ENCODE results near the gene JUN. TPM values are rescaled to one million over a fixed set of nuclear protein-coding genes. Genes with fewer than 3 reads are reported as not detected.

JUN gene
- polyA plus RNA-seq, result 10 to 100 TPM; 18.7 to 58.4 (median 18.9) TPM

- peaks cover 38 to 52% of the 10 kb centered on the region in 2 donors for H3K4me1 Mint-ChIP-seq
- no peaks in the 10 kb centered on the region for H3K9me3 Mint-ChIP-seq
- peaks cover 3 to 13% (median 6%) of the 10 kb centered on the region in 3 donors for H3K36me3 Mint-ChIP-seq
- peak within 1 kb of the TSS; percentile 94 to 100 (median 97) for H3K27ac Mint-ChIP-seq
- H3K4me3 Mint-ChIP-seq, result peak within 1 kb of the TSS; percentile 88 to 99 (median 92)
- peak; percentile 97 to 99 (median 97) for DNase-seq
- H3K27me3 Mint-ChIP-seq (ENCODE audit: low read depth in 3 of 3), result peaks cover 34 to 50% (median 38%) of the 10 kb centered on the region in 3 donors
Measured at GRCh38 chr1:58783993-58784757, at the start of gene JUN. Gene JUN, minus strand, starts transcription at chr1:58784047. Its CDS starts 977 bp downstream, at chr1:58783070.

- no peak for DNase-seq
- Mint-ChIP-seq H3K4me3 (no peak overlapping the region), H3K27me3 (ENCODE audit: low read depth in 3 of 3) (peaks cover 0 to 7% (median 6%) of the 10 kb centered on the region in 3 donors), H3K27ac (no peak overlapping the region), H3K4me1 (peaks cover 0 to 2% of the 10 kb centered on the region in 2 donors), H3K9me3 (peaks cover 0 to 5% (median 3%) of the 10 kb centered on the region in 6 donors), H3K36me3 (peaks cover 9 to 18% (median 9%) of the 10 kb centered on the region in 3 donors)
Measured at GRCh38 chr1:58833166-58833565, 49.3 kb upstream of the JUN start.

- Mint-ChIP-seq H3K36me3 (peaks cover 19 to 30% (median 25%) of the 10 kb centered on the region in 3 donors), H3K4me1 (no peaks in the 10 kb centered on the region), H3K27ac (no peak overlapping the region), H3K27me3 (ENCODE audit: low read depth in 3 of 3) (peaks cover 0 to 5% (median 0%) of the 10 kb centered on the region in 3 donors), H3K4me3 (no peak overlapping the region), H3K9me3 (peaks cover 2 to 24% (median 18%) of the 10 kb centered on the region in 6 donors)
- no peak for DNase-seq
Measured at GRCh38 chr1:58830291-58830690, 46.4 kb upstream of the JUN start.

DNA sequence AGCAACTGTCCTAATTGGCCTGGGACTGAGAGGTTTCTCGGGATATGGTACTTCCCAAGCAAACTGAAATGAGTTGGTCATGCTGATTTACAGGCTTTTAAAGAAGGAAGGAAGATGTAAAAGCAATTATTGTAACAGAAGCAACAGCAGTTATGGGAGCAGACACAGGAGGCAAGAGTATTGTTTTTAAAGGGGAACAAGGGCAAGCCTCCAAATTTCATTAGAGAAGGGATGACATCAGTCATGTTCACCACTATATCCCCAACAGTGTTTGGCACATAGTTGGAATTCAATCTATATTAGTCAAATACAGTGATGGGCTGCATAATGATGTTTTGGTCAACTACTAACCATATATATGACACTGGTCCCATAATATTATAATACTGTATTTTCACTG, 46.0 kb upstream of the JUN start:
- DNase-seq, result no peak
- Mint-ChIP-seq H3K4me1 (no peaks in the 10 kb centered on the region), H3K9me3 (peaks cover 2 to 24% (median 18%) of the 10 kb centered on the region in 6 donors), H3K27me3 (ENCODE audit: low read depth in 3 of 3) (peaks cover 0 to 5% (median 0%) of the 10 kb centered on the region in 3 donors), H3K27ac (no peak overlapping the region), H3K4me3 (no peak overlapping the region), H3K36me3 (peaks cover 15 to 26% (median 25%) of the 10 kb centered on the region in 3 donors)

- Mint-ChIP-seq H3K27ac (no peak overlapping the region), H3K9me3 (peaks cover 2 to 24% (median 18%) of the 10 kb centered on the region in 6 donors), H3K4me1 (no peaks in the 10 kb centered on the region), H3K36me3 (peaks cover 15 to 26% (median 25%) of the 10 kb centered on the region in 3 donors), H3K4me3 (no peak overlapping the region), H3K27me3 (ENCODE audit: low read depth in 3 of 3) (peaks cover 0 to 2% (median 0%) of the 10 kb centered on the region in 3 donors)
- no peak for DNase-seq
Measured at GRCh38 chr1:58827298-58827697, 43.5 kb upstream of the JUN start.

DNA sequence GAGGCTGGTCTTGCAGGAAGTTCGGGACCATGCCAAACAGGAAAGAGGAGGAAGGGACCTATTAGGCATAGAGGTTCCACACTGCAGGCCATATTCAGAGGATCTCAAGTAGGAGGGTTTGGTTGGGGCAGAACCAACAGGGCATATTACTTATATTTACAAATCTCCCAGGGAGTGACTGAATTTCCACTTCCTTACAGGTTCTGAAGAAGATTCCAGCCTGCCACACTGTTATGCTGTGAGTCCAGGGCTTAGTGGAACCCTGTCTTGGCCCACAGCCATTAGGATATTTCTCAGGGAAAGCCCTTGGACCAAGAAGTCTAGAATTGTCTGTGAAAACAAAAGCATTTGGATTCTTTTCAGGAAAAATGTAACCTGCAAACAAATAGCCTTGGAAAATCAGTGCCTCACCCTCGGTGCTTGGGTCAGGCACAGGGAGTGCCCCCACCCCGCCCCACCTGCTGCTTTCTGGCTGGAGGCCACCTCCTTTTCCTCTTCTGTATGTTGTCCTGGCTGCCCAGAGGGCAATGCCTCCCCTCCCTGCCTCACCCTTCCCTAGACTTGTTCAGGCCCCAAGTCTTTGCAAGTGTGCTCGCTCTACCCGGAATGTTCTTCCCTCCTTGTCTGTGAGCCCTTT, 41.0 kb upstream of the JUN start:
- Mint-ChIP-seq H3K4me3 (no peak overlapping the region), H3K4me1 (no peaks in the 10 kb centered on the region), H3K27me3 (ENCODE audit: low read depth in 3 of 3) (peaks cover 2 to 3% (median 2%) of the 10 kb centered on the region in 3 donors), H3K27ac (no peak overlapping the region), H3K9me3 (peaks cover 2 to 24% (median 18%) of the 10 kb centered on the region in 6 donors), H3K36me3 (peaks cover 15 to 26% (median 25%) of the 10 kb centered on the region in 3 donors)
- DNase-seq, result no peak

DNA sequence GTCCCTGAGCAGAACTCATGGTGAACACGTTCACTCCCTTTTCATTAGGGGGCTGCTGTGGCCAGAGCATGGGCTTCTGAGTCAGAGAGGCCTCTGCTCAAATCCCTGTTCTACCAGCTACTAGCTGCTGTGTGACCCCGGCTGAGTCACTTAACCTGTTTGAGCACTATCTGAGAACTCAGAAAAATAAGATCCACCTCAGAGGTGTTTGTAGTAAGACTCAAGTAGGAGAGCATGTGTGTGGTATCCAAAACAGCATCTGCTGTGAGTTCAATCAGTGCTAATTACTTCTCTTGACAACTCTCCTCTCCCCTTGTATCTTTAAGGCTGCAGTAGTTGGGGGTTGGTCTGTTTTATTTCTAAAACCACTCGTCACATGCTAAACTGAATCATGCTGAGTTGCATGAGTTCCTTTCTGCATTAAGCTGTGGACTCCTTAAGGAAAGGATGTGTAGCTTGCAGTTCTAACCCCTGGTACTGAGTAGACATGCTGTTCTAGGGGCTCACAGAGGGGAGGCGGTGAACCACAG, 39.7 kb upstream of the JUN start:
- H3K4me3 Mint-ChIP-seq, result no peak overlapping the region
- no peak overlapping the region for H3K27ac Mint-ChIP-seq
- H3K4me1 Mint-ChIP-seq, result no peaks in the 10 kb centered on the region
- H3K27me3 Mint-ChIP-seq (ENCODE audit: low read depth in 3 of 3), result peaks cover 2 to 3% (median 3%) of the 10 kb centered on the region in 3 donors
- peaks cover 2 to 23% (median 17%) of the 10 kb centered on the region in 6 donors for H3K9me3 Mint-ChIP-seq
- DNase-seq, result no peak
- H3K36me3 Mint-ChIP-seq, result peaks cover 14 to 23% (median 21%) of the 10 kb centered on the region in 3 donors

DNA sequence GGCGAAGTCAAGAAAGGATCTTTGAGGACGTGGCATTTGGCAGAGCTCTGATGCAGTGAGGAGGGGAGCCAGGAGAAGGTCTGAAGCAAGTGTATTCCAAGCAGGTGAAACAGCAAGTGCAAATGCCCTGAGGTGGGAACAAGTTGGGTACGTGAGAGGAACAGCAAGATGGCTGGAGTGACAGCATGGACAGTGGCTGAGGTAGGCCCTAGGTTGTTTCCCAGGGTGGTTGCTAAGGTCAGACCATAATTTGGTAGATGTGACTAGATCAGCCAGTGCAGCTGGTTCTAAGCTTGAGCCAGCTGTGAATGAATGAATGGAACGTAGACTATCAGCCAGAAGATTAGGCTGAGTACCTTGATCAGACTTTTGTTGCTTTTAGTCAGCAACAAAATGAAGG, 37.5 kb upstream of the JUN start:
- H3K4me1 Mint-ChIP-seq, result peaks cover 7% of the 10 kb centered on the region in 2 donors
- peaks cover 0 to 5% (median 3%) of the 10 kb centered on the region in 3 donors for H3K36me3 Mint-ChIP-seq
- no peak overlapping the region for H3K4me3 Mint-ChIP-seq
- peaks cover 2 to 3% (median 3%) of the 10 kb centered on the region in 3 donors for H3K27me3 Mint-ChIP-seq (ENCODE audit: low read depth in 3 of 3)
- peak overlapping the region in 2 of 6 donors; percentile 25 to 67 for H3K27ac Mint-ChIP-seq
- peaks cover 0 to 4% (median 0%) of the 10 kb centered on the region in 6 donors for H3K9me3 Mint-ChIP-seq
- no peak for DNase-seq

GRCh38 chr1:58818976-58819375, 35.1 kb upstream of the JUN start:
- peaks cover 3 to 20% (median 5%) of the 10 kb centered on the region in 3 donors for H3K27me3 Mint-ChIP-seq (ENCODE audit: low read depth in 3 of 3)
- no peaks in the 10 kb centered on the region for H3K36me3 Mint-ChIP-seq
- no peak overlapping the region for H3K27ac Mint-ChIP-seq
- peaks cover 24 to 30% of the 10 kb centered on the region in 2 donors for H3K4me1 Mint-ChIP-seq
- DNase-seq, result no peak
- no peak overlapping the region for H3K4me3 Mint-ChIP-seq
- no peaks in the 10 kb centered on the region for H3K9me3 Mint-ChIP-seq

DNA sequence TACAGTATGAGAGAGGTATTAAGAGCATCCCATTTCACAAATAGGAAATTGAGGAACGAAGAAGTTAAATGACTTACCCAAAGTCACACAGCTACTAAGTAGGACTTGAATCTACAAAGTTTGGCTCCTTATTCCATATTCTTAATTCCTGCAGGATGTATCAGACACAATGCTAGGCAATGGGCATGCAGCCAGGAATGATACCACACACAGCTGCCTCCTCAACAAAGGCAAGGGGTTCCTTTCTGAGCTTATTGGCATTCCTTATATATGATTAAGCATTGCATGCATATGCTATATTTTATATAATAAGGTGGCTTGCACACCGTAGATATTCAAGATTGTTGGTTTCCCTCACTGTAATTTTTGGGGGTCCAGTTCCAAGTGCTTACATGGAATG, 34.2 kb upstream of the JUN start:
- Mint-ChIP-seq H3K4me3 (no peak overlapping the region), H3K27ac (peak overlapping the region in 1 of 6 donors; percentile 57), H3K36me3 (no peaks in the 10 kb centered on the region), H3K4me1 (peaks cover 33 to 39% of the 10 kb centered on the region in 2 donors), H3K9me3 (no peaks in the 10 kb centered on the region), H3K27me3 (ENCODE audit: low read depth in 3 of 3) (peaks cover 3 to 20% (median 5%) of the 10 kb centered on the region in 3 donors)
- DNase-seq, result no peak

GRCh38 chr1:58816747-58817221, 32.9 kb upstream of the JUN start:
- peak overlapping the region; percentile 89 to 97 (median 93) for H3K4me3 Mint-ChIP-seq
- H3K27ac Mint-ChIP-seq, result peak overlapping the region; percentile 88 to 94 (median 92)
- peaks cover 42 to 52% of the 10 kb centered on the region in 2 donors for H3K4me1 Mint-ChIP-seq
- H3K27me3 Mint-ChIP-seq (ENCODE audit: low read depth in 3 of 3), result peaks cover 3 to 22% (median 5%) of the 10 kb centered on the region in 3 donors
- H3K36me3 Mint-ChIP-seq, result no peaks in the 10 kb centered on the region
- no peaks in the 10 kb centered on the region for H3K9me3 Mint-ChIP-seq
- no peak for DNase-seq

- H3K9me3 Mint-ChIP-seq, result no peaks in the 10 kb centered on the region
- H3K27ac Mint-ChIP-seq, result peak overlapping the region; percentile 88 to 94 (median 92)
- H3K36me3 Mint-ChIP-seq, result no peaks in the 10 kb centered on the region
- H3K4me3 Mint-ChIP-seq, result peak overlapping the region; percentile 89 to 97 (median 93)
- H3K4me1 Mint-ChIP-seq, result peaks cover 42 to 53% of the 10 kb centered on the region in 2 donors
- H3K27me3 Mint-ChIP-seq (ENCODE audit: low read depth in 3 of 3), result peaks cover 3 to 21% (median 5%) of the 10 kb centered on the region in 3 donors
- DNase-seq, result peak; percentile 85 to 86 (median 85)
Measured at GRCh38 chr1:58816072-58816746, 32.4 kb upstream of the JUN start.

GRCh38 chr1:58815686-58816071, 31.8 kb upstream of the JUN start:
- Mint-ChIP-seq H3K36me3 (no peaks in the 10 kb centered on the region), H3K4me1 (peaks cover 42 to 53% of the 10 kb centered on the region in 2 donors), H3K4me3 (peak overlapping the region; percentile 89 to 97 (median 93))

More at GRCh38 chr1:58815686-58816071, 31.8 kb upstream of the JUN start:
- peak overlapping the region; percentile 88 to 94 (median 92) for H3K27ac Mint-ChIP-seq
- H3K27me3 Mint-ChIP-seq (ENCODE audit: low read depth in 3 of 3), result peaks cover 3 to 20% (median 5%) of the 10 kb centered on the region in 3 donors
- no peaks in the 10 kb centered on the region for H3K9me3 Mint-ChIP-seq
- DNase-seq, result no peak

All from immature natural killer cell (primary cell).